Measurements from ENCODE around the gene KCNF1. TPM values are rescaled to one million over a fixed set of nuclear protein-coding genes. Genes with fewer than 3 reads are reported as not detected.

The KCNF1 gene
- total RNA-seq, 1 donor from 2014 or later = not detected

- H2AFZ ChIP-seq (replicated peaks) = no peak overlapping the region
- no peaks in the 10 kb centered on the region for H3K79me2 ChIP-seq (ENCODE audit: low read depth)
- H3K36me3 Mint-ChIP-seq = no peaks in the 10 kb centered on the region
- H3K27ac Mint-ChIP-seq = no peak overlapping the region
- H3K27me3 ChIP-seq = no peaks in the 10 kb centered on the region
- no peaks in the 10 kb centered on the region for H4K20me1 ChIP-seq (ENCODE audit: low read depth)
- no peaks in the 10 kb centered on the region for H3K9me3 ChIP-seq (ENCODE audit: low read depth)
- H3K9me3 Mint-ChIP-seq = peaks cover 11% of the 10 kb centered on the region
- peaks cover 13% of the 10 kb centered on the region for H3K27me3 Mint-ChIP-seq (ENCODE audit: insufficient read depth, low read depth)
- no peaks in the 10 kb centered on the region for H3K4me1 ChIP-seq
- no peak overlapping the region for H3K4me2 ChIP-seq
- TF ChIP-seq EZH2phosphoT487 (IDR thresholded peaks at IDR 0.05) = no peak
- H3K4me3 ChIP-seq = no peak overlapping the region
- peaks cover 17% of the 10 kb centered on the region for H3K4me1 Mint-ChIP-seq
- no peak overlapping the region for H3K4me3 Mint-ChIP-seq
- H3F3A ChIP-seq (ENCODE audit: low read depth) = no peaks in the 10 kb centered on the region
- no peaks in the 10 kb centered on the region for H3K36me3 ChIP-seq
- DNase-seq (ENCODE audit: low spot score) = no peak
- no peak overlapping the region for H3K27ac ChIP-seq
- no peak overlapping the region for H3K9ac ChIP-seq
Observed at GRCh38 chr2:10941383-10941782, 29.6 kb downstream of the KCNF1 start.

GRCh38 chr2:10944799-10945198 lies 33.1 kb downstream of the KCNF1 start:
- TF ChIP-seq CTCF (IDR thresholded peaks at IDR 0.05) (no peak), EZH2phosphoT487 (IDR thresholded peaks at IDR 0.05) (no peak), EZH2 (IDR thresholded peaks at IDR 0.05) (no peak)
- Mint-ChIP-seq H3K4me3 (no peak overlapping the region), H3K27ac (no peak overlapping the region), H3K27me3 (ENCODE audit: insufficient read depth, low read depth) (peaks cover 9% of the 10 kb centered on the region), H3K36me3 (no peaks in the 10 kb centered on the region), H3K9me3 (peaks cover 15% of the 10 kb centered on the region), H3K4me1 (peaks cover 30% of the 10 kb centered on the region)
- Histone ChIP-seq H4K20me1 (ENCODE audit: low read depth) (no peaks in the 10 kb centered on the region), H3K27ac (no peak overlapping the region), H3K9me3 (ENCODE audit: low read depth) (no peaks in the 10 kb centered on the region), H3K27me3 (no peaks in the 10 kb centered on the region), H3K4me1 (no peaks in the 10 kb centered on the region), H3K4me3 (no peak overlapping the region), H3F3A (ENCODE audit: low read depth) (no peaks in the 10 kb centered on the region), H3K79me2 (ENCODE audit: low read depth) (no peaks in the 10 kb centered on the region), H3K9ac (no peak overlapping the region), H2AFZ (replicated peaks) (no peak overlapping the region), H3K4me2 (no peak overlapping the region), H3K36me3 (no peaks in the 10 kb centered on the region)
- no peak for DNase-seq (ENCODE audit: low spot score)

DNA sequence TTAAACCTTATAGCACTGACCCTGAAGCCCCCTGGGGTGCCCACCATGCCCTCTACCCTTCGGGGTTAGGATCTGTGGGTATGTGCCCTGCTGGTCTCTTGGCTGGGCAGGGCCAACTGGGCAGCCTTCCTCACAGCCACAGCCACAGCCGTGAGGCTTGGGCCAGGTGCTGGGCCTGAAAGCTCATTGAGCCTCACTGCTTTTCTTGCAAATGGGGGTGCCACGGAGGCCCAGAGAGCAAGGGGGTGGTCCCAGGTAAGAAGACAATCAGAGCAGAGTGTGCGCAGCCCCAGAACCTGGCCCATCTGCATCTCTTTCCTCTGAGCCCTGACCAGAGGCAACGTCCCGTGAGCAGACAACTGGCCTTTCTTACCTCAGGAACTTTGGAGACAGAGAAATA lies 34.7 kb downstream of the KCNF1 start:
- Histone ChIP-seq H4K20me1 (ENCODE audit: low read depth) (no peaks in the 10 kb centered on the region), H3F3A (ENCODE audit: low read depth) (no peaks in the 10 kb centered on the region), H3K4me2 (no peak overlapping the region), H3K4me1 (no peaks in the 10 kb centered on the region), H3K79me2 (ENCODE audit: low read depth) (no peaks in the 10 kb centered on the region), H3K27ac (no peak overlapping the region), H3K9ac (no peak overlapping the region), H3K27me3 (no peaks in the 10 kb centered on the region), H3K9me3 (ENCODE audit: low read depth) (no peaks in the 10 kb centered on the region), H3K4me3 (no peak overlapping the region), H3K36me3 (no peaks in the 10 kb centered on the region), H2AFZ (replicated peaks) (no peak overlapping the region)
- no peak for TF ChIP-seq CTCF (IDR thresholded peaks at IDR 0.05)
- TF ChIP-seq EZH2 (IDR thresholded peaks at IDR 0.05) = no peak
- TF ChIP-seq EZH2phosphoT487 (IDR thresholded peaks at IDR 0.05) = no peak
- peaks cover 10% of the 10 kb centered on the region for H3K27me3 Mint-ChIP-seq (ENCODE audit: insufficient read depth, low read depth)
- no peaks in the 10 kb centered on the region for H3K36me3 Mint-ChIP-seq
- DNase-seq (ENCODE audit: low spot score) = no peak
- H3K9me3 Mint-ChIP-seq = peaks cover 15% of the 10 kb centered on the region
- H3K4me1 Mint-ChIP-seq = peaks cover 30% of the 10 kb centered on the region
- no peak overlapping the region for H3K4me3 Mint-ChIP-seq
- no peak overlapping the region for H3K27ac Mint-ChIP-seq

- Histone ChIP-seq H3K4me2 (no peak overlapping the region), H3K4me3 (no peak overlapping the region), H3K36me3 (no peaks in the 10 kb centered on the region), H3F3A (ENCODE audit: low read depth) (no peaks in the 10 kb centered on the region), H3K9ac (no peak overlapping the region), H3K9me3 (ENCODE audit: low read depth) (no peaks in the 10 kb centered on the region), H3K79me2 (ENCODE audit: low read depth) (no peaks in the 10 kb centered on the region), H3K4me1 (no peaks in the 10 kb centered on the region), H4K20me1 (ENCODE audit: low read depth) (no peaks in the 10 kb centered on the region), H3K27me3 (no peaks in the 10 kb centered on the region), H3K27ac (no peak overlapping the region), H2AFZ (replicated peaks) (no peak overlapping the region)
- no peak overlapping the region for H3K27ac Mint-ChIP-seq
- no peak for DNase-seq (ENCODE audit: low spot score)
- no peak for TF ChIP-seq CTCF (IDR thresholded peaks at IDR 0.05)
- TF ChIP-seq EZH2 (IDR thresholded peaks at IDR 0.05) = no peak
- no peak for TF ChIP-seq EZH2phosphoT487 (IDR thresholded peaks at IDR 0.05)
- peaks cover 15% of the 10 kb centered on the region for H3K9me3 Mint-ChIP-seq
- peaks cover 10% of the 10 kb centered on the region for H3K27me3 Mint-ChIP-seq (ENCODE audit: insufficient read depth, low read depth)
- H3K36me3 Mint-ChIP-seq = no peaks in the 10 kb centered on the region
- peak overlapping the region; percentile 10 for H3K4me3 Mint-ChIP-seq
- peaks cover 30% of the 10 kb centered on the region for H3K4me1 Mint-ChIP-seq
Observed at GRCh38 chr2:10947005-10947440, 35.3 kb downstream of the KCNF1 start.
